Activated B cell treated with CpG ODN at 0.5 μM for 24 hours (primary cell): ENCODE data around the gene DIAPH3. TPM values are rescaled to one million over a fixed set of nuclear protein-coding genes. Genes with fewer than 3 reads are reported as not detected.

Experiments used
- ATAC-seq: fragments of 200-7000 bp; cut with Tn5 transposase; one replicate; pipeline ENCODE4 v1.10.0; 2021; ENCODE audit warnings: low read depth, mild to moderate bottlenecking, moderate library complexity
- CTCF ChIA-PET: fragments of 350-600 bp; sonication (Branson Sonifier 250); formaldehyde crosslinking; loops from one replicate; lab custom pipeline; 2021; ENCODE audit warnings: antibody characterized with exemption; lab: Charles Lee
- POLR2A ChIA-PET: fragments of 350-600 bp; sonication (Branson Sonifier 250); formaldehyde crosslinking; loops from one replicate; lab custom pipeline; 2021; ENCODE audit warnings: antibody characterized with exemption; lab: Charles Lee
- DNase-seq: peaks from one replicate; pipeline ENCODE4 v3.0.0; 2022
- H3K27ac Mint-ChIP-seq: one replicate; pipeline ENCODE4 v1.8.0; 2020; ENCODE audit warnings: mixed read lengths
- H3K27me3 Mint-ChIP-seq: one replicate; pipeline ENCODE4 v1.8.0; 2021; ENCODE audit warnings: mixed read lengths
- H3K36me3 Mint-ChIP-seq: one replicate; pipeline ENCODE4 v1.8.0; 2021; ENCODE audit warnings: low read depth, mixed read lengths
- H3K4me1 Mint-ChIP-seq: one replicate; pipeline ENCODE4 v1.8.0; 2021; ENCODE audit warnings: mixed read lengths
- H3K4me3 Mint-ChIP-seq: one replicate; pipeline ENCODE4 v1.8.0; 2020; ENCODE audit warnings: mild to moderate bottlenecking, mixed read lengths
- H3K9me3 Mint-ChIP-seq: one replicate; pipeline ENCODE4 v1.8.0; 2020; ENCODE audit warnings: mixed read lengths
- intact Hi-C: fragments of 100-400 bp; cut with micrococcal nuclease; formaldehyde crosslinking; loops from one replicate; pipeline ENCODE4 v1.15.1; 2024
- total RNA-seq: library from RNA; stranded (reverse); gene quantifications from 2 replicates; pipeline ENCODE4 v1.2.3, GENCODE V29; 2022
- TF ChIP-seq, protein P1 (sequence below): fragments of 200-600 bp; IDR thresholded peaks from one replicate; pipeline ENCODE4 v1.8.0; 2022; ENCODE audit warnings: antibody characterized with exemption, mild to moderate bottlenecking

The DIAPH3 gene
- total RNA-seq, 1 donor from 2014 or later: 0.38 TPM

DNA sequence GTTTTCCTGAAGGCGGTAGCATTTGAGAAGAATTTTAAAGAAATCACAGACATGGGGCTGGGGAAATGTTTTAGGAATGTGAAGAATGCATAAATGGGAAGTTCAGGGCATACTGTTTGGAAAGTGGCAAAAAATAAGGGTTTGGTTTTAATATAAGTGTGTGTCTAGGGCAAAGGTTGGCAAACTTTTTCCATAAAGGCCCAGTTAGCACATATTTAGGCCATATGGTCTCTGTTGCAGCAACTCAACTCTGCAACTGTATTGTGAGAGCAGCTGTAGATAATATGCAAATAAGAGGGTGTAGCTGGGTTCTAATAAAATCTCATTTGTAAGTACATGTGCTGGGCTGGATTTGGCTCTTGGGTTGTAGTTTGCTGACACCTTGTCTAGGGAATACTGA lies 521.9 kb downstream of the DIAPH3 start:
- Mint-ChIP-seq H3K36me3 (no peaks in the 10 kb centered on the region), H3K9me3 (no peaks in the 10 kb centered on the region), H3K27me3 (peaks cover 3% of the 10 kb centered on the region), H3K27ac (no peak overlapping the region), H3K4me1 (no peaks in the 10 kb centered on the region), H3K4me3 (no peak overlapping the region)
- ATAC-seq (no peak), DNase-seq (no peak)
- CTCF ChIA-PET: no interaction called here
- POLR2A ChIA-PET: no interaction called here
- TF ChIP-seq, protein P1, sequence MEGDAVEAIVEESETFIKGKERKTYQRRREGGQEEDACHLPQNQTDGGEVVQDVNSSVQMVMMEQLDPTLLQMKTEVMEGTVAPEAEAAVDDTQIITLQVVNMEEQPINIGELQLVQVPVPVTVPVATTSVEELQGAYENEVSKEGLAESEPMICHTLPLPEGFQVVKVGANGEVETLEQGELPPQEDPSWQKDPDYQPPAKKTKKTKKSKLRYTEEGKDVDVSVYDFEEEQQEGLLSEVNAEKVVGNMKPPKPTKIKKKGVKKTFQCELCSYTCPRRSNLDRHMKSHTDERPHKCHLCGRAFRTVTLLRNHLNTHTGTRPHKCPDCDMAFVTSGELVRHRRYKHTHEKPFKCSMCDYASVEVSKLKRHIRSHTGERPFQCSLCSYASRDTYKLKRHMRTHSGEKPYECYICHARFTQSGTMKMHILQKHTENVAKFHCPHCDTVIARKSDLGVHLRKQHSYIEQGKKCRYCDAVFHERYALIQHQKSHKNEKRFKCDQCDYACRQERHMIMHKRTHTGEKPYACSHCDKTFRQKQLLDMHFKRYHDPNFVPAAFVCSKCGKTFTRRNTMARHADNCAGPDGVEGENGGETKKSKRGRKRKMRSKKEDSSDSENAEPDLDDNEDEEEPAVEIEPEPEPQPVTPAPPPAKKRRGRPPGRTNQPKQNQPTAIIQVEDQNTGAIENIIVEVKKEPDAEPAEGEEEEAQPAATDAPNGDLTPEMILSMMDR: no peak
- intact Hi-C loops: no loop called here

DNA sequence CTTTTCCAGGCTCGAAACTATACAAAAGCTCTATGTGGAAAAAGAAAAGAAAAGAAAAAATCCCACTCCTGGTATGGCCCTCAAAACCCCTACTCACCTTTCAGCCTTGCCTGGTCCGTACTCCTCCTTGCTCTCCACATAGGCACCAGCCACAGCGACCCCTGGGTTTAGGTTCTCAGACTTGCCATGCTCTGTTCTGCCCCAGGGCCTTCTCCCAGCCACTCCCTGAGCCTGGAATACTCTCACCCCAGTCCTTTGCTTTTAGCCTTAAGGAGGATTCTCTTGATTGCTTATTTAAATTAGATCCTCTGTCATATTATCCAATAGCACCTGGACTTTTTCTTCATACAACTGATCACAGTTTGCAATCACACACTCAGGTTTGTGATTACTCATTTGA lies 522.5 kb downstream of the DIAPH3 start:
- DNase-seq (no peak), ATAC-seq (no peak)
- intact Hi-C loops: no loop called here
- TF ChIP-seq, protein P1: no peak
- no peaks in the 10 kb centered on the region for H3K4me1 Mint-ChIP-seq
- POLR2A ChIA-PET: no interaction called here
- H3K9me3 Mint-ChIP-seq: no peaks in the 10 kb centered on the region
- no peak overlapping the region for H3K4me3 Mint-ChIP-seq
- CTCF ChIA-PET: no interaction called here
- peaks cover 3% of the 10 kb centered on the region for H3K27me3 Mint-ChIP-seq
- no peaks in the 10 kb centered on the region for H3K36me3 Mint-ChIP-seq
- no peak overlapping the region for H3K27ac Mint-ChIP-seq

DNA sequence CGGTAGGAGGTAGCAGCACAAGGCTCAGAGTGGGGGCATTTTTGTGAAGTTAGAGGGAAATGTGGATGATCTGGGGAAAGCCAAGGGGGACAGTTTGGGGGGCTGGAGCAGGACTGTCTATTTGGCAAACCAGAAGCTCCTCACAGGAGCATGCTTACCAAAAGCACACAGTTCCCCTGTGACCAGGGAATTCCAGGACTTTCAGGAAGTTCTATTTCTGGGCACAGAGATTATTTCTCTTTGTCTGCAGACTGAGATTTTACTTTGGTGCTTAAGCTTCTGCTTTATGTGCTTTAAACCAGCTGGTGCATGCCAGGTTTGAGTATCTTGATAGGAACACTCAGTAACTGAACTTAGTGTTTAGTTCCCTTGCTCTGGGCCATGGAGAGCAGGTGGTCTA lies 525.3 kb downstream of the DIAPH3 start:
- H3K4me3 Mint-ChIP-seq: no peak overlapping the region
- intact Hi-C loops: no loop called here
- no peaks in the 10 kb centered on the region for H3K36me3 Mint-ChIP-seq
- POLR2A ChIA-PET: no interaction called here
- H3K27ac Mint-ChIP-seq: no peak overlapping the region
- H3K27me3 Mint-ChIP-seq: no peaks in the 10 kb centered on the region
- CTCF ChIA-PET: no interaction called here
- TF ChIP-seq, protein P1: no peak
- H3K9me3 Mint-ChIP-seq: no peaks in the 10 kb centered on the region
- no peak for ATAC-seq
- H3K4me1 Mint-ChIP-seq: no peaks in the 10 kb centered on the region
- DNase-seq: no peak

DNA sequence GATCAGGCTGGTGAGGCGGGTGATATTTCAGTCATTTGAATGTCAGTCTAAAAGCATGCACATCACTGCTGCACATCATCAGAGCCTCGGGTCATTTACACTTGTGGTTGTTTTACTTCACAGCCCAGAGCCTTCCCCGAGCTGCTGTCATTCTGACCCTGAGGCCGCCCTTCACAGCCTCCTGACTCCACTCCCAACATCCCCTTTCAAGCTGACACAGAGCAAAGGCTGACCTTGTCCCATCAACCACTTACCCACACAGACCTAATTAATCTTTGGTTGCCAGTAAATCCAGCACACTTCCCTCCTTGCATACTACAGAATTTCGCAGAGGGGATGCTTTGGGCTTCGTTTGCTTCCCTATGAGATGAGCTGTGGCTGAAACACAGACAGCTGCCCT lies 528.1 kb downstream of the DIAPH3 start:
- ChIA-PET POLR2A (no interaction called here), CTCF (no interaction called here)
- no peaks in the 10 kb centered on the region for H3K36me3 Mint-ChIP-seq
- H3K4me3 Mint-ChIP-seq: no peak overlapping the region
- TF ChIP-seq, protein P1: no peak
- intact Hi-C loops: no loop called here
- no peak overlapping the region for H3K27ac Mint-ChIP-seq
- H3K27me3 Mint-ChIP-seq: no peaks in the 10 kb centered on the region
- DNase-seq (no peak), ATAC-seq (no peak)
- H3K4me1 Mint-ChIP-seq: no peaks in the 10 kb centered on the region
- H3K9me3 Mint-ChIP-seq: no peaks in the 10 kb centered on the region

DNA sequence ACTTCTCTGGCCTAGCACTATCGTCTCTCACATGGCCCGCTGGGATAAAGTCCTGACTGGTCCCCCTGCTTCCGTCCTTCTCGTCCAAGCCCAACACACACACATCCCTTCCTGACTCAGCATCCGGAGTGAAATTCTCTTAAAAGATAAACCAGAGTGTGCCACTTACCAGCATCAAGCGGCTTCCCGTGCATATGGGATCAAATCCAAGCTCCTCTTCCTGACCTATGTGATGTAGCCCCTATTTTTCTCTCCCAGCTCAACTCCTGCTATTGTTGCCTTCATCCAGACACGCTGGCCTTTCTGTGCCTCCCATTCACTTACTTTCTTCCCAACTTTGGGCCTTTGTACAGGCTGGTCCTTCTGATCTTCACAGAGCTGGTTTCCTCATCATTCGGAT lies 530.4 kb downstream of the DIAPH3 start:
- intact Hi-C loops: no loop called here
- Mint-ChIP-seq H3K27me3 (no peaks in the 10 kb centered on the region), H3K27ac (no peak overlapping the region), H3K9me3 (no peaks in the 10 kb centered on the region), H3K36me3 (no peaks in the 10 kb centered on the region), H3K4me1 (no peaks in the 10 kb centered on the region), H3K4me3 (no peak overlapping the region)
- ChIA-PET POLR2A (no interaction called here), CTCF (no interaction called here)
- ATAC-seq: no peak
- no peak for DNase-seq
- TF ChIP-seq, protein P1: no peak
